ENCODE measurements around the gene NMS.

DNA sequence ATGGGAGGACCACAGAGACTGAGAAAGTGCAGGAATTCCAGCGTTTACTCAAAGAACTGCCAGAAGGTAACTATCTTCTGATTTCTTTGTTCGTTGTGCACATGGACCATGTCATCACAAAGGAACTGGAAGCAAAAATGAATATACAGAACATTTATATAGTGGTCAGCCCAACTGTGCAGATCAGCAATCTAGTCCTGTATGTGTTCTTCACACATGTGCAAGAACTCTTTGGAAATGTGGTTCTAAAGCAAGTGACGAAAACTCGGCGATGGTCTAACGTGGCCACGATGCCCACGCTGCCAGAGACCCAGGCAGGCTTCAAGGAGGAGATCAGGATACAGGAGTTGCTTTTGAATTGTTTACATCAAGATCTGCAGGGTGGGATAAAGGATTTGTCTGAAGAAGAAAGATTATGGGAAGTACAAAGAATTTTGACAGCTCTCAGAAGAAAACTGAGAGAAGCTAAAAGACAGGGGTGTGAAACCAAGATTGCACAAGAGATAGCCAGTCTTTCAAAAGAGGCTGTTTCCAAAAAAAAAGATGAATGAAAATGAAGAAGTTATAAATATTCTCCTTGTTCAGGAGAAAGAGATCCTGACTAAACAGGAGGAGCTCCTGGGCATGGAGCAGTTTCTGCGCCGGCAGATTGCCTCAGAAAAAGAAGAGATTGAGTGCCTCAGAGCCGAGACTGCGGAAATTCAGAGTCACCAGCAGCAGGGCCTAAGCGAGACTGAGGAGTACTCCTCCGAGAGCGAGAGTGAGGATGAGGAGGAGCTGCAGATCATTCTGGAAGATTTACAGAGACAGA is 44.5 kb upstream of the NMS start:
- no peak for TF ChIP-seq POLR2A (IDR thresholded peaks at IDR 0.05; ENCODE audit: extremely low read depth, insufficient read length)
- TF ChIP-seq, protein P1, sequence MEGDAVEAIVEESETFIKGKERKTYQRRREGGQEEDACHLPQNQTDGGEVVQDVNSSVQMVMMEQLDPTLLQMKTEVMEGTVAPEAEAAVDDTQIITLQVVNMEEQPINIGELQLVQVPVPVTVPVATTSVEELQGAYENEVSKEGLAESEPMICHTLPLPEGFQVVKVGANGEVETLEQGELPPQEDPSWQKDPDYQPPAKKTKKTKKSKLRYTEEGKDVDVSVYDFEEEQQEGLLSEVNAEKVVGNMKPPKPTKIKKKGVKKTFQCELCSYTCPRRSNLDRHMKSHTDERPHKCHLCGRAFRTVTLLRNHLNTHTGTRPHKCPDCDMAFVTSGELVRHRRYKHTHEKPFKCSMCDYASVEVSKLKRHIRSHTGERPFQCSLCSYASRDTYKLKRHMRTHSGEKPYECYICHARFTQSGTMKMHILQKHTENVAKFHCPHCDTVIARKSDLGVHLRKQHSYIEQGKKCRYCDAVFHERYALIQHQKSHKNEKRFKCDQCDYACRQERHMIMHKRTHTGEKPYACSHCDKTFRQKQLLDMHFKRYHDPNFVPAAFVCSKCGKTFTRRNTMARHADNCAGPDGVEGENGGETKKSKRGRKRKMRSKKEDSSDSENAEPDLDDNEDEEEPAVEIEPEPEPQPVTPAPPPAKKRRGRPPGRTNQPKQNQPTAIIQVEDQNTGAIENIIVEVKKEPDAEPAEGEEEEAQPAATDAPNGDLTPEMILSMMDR (IDR thresholded peaks at IDR 0.05; ENCODE audit: low read depth, low read length): no peak
- TF ChIP-seq, protein P2, sequence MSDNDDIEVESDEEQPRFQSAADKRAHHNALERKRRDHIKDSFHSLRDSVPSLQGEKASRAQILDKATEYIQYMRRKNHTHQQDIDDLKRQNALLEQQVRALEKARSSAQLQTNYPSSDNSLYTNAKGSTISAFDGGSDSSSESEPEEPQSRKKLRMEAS (IDR thresholded peaks at IDR 0.05; ENCODE audit: low read depth, low read length): no peak
